Prostate gland (tissue), 2 donors: Measurements from ENCODE around the gene ADAMTSL2.

Source experiments
- POLR2A ChIP-seq: fragments of 450-650 bp; IDR thresholded peaks from one replicate; pipeline ENCODE4 v1.6.1; 2016; ENCODE audit warnings: antibody characterized with exemption, mild to moderate bottlenecking
- POLR2AphosphoS5 ChIP-seq: sonication (generic); formaldehyde crosslinking; IDR thresholded peaks from one replicate; pipeline ENCODE4 v1.6.1; 2017; ENCODE audit warnings: antibody characterized with exemption
- TF ChIP-seq, protein P1 (sequence below), 4 experiments: fragments of 200-600 bp in 2 of 4; fragments of 450-650 bp in 2 of 4; sonication (generic) in 2 of 4; IDR thresholded peaks; 1 replicate in 3 of 4; 2 replicates in 1 of 4; pipeline ENCODE4 v1.5.1; 2016 to 2019; ENCODE audit warnings: antibody characterized with exemption in 4 of 4, mild to moderate bottlenecking in 2 of 4, moderate library complexity in 2 of 4

DNA sequence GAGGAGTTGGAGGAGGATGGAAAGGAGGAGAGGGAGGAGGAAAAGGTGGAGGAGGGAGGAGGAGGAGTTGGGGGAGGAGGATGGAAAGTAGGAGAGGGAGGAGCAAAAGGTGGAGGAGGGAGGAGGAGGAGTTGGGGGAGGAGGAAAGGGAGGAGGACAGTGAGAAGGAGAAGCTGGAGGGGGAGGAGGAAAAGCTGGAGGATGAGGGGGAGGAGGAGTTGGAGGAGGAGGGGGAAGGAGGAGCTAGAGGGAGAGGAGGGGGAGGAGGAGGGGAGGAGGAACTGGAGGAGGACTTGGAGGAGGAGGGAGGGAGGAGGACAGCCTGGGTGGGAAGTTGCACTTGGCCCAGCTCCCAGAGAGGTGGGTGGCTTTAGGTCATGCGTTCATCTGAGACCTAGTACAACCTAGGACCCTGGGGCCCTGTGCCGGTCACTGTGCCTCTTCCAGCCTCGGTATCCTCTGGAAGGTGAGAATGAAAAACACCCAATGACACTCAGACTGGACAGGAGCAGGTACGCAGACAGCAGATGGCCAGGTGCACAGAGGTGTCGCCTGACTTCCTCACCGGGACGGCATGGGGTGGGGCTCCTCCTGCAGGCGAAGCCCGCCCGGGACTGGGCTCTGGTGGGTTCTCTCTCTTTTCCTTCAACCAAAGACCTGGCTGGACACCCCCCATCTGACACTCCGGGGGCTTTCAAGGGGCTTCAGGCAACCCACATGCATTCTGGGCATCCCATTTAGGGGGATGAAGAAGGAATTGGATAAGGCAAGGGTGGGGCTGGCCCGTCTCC is 43.4 kb upstream of the ADAMTSL2 start:
- no peak for TF ChIP-seq POLR2AphosphoS5
- no peak for TF ChIP-seq POLR2A
- TF ChIP-seq, protein P1, sequence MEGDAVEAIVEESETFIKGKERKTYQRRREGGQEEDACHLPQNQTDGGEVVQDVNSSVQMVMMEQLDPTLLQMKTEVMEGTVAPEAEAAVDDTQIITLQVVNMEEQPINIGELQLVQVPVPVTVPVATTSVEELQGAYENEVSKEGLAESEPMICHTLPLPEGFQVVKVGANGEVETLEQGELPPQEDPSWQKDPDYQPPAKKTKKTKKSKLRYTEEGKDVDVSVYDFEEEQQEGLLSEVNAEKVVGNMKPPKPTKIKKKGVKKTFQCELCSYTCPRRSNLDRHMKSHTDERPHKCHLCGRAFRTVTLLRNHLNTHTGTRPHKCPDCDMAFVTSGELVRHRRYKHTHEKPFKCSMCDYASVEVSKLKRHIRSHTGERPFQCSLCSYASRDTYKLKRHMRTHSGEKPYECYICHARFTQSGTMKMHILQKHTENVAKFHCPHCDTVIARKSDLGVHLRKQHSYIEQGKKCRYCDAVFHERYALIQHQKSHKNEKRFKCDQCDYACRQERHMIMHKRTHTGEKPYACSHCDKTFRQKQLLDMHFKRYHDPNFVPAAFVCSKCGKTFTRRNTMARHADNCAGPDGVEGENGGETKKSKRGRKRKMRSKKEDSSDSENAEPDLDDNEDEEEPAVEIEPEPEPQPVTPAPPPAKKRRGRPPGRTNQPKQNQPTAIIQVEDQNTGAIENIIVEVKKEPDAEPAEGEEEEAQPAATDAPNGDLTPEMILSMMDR (IDR thresholded peaks at IDR 0.05): no peak
